NCI-H2081 treated with DMSO at 0.1 percent for 48 hours (cell line): ENCODE results near the gene CUX1.

Source experiments
- DNase-seq: peaks from one replicate; lab custom pipeline; 2025; lab: John Stamatoyannopoulos, UW

The CUX1 gene

GRCh38 chr7:101896316-101896715, 78.9 kb downstream of the CUX1 start:
- no peak for DNase-seq

DNA sequence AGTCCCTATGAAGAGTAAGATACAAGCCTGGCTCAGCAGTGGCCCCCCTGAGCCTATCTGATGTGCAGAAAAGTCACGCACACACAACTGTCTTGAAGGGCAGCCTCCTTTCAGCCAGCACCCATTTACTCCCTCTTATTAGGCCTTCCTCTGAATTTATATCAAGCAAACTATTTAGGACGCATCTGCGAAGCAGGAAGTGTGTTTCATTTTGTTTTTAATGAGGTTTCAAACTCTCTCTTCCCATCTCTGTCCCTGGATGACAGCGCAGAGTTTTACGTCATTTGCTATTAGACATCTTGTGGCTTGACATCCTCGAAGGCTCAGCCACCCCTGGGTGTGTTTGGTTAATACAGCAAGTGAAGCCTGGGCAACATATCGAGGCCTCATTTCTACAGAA, 79.5 kb downstream of the CUX1 start:
- DNase-seq: no peak

DNA sequence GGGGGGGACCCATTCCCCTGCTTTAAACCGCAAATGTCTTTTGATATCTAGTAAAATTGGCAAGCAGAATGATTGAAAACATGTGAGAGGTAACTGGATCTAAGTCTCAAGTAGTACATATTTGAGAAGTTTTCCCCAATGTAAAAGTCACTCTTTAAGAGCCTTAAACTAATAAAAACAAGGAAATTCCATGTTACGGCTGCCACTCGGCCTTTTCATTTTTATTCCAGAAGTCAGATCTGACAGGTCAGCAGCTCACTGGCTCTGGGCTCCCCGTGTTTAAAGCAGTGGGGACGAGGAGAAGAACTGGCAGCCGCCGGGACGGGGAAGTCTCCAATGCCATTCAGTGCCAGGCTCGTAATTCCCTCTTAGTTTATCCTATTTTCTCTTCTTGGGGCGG, 80.7 kb downstream of the CUX1 start:
- no peak for DNase-seq

GRCh38 chr7:101899616-101900015, 82.2 kb downstream of the CUX1 start:
- DNase-seq: no peak

- no peak for DNase-seq
Measured at GRCh38 chr7:101900103-101900502, 82.7 kb downstream of the CUX1 start.

DNA sequence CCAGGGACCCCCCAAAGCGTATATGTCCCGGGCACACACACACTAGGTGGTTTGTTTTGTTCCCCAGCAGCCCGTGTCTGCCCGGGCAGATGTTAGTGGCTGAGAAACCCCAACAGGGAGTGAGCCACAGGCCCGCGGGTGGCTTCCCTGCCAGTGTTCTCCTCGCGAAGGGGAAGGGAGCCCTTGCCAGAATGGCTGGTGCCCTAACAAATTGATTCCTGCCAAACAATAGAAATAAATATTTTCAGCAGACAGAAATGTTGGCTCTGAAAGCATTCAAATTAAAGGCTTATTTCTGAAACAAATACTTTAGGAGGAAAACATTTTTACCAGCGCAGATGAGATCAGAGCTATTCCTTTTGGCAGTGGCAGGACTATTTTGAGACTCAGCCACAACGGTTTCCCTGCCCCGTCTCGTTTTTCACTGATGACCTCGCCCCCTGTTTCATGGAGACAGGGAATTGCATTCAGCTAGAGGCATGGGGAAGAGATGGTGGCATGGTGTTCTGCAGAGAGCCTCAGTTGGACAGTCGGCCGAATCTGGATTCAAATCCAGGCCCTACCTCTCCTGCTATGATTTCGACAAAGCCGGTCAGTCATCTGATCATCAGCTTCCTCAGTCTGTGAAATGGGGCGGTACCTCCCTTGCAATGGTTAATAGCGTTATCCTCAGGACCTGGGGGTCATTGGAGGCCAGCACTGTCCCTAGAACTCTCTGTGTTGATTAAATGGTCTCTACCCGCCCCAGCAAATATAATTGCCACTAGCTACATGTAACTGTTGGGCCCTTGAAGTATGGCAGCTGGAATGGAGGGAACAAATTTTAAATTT, 84.5 kb downstream of the CUX1 start:
- DNase-seq: no peak

GRCh38 chr7:101902680-101903514, 85.5 kb downstream of the CUX1 start:
- no peak for DNase-seq

DNA sequence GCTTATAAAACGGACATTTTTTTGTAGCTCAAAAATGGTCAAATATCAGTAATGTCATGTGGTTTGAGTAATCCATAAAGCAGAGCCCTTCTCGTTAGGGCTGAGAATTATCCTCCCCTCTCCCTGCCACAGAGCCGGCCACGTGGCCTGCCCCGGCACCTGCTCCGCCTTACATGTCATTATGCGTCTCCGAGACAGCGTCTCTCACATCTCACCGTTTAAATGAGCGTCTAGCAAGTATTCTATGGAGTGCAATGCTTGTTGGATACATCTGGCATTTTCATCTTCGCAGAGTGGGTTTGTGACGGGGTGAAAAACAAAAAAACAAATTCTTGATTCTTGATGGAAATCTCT, 86.1 kb downstream of the CUX1 start:
- DNase-seq: no peak

DNA sequence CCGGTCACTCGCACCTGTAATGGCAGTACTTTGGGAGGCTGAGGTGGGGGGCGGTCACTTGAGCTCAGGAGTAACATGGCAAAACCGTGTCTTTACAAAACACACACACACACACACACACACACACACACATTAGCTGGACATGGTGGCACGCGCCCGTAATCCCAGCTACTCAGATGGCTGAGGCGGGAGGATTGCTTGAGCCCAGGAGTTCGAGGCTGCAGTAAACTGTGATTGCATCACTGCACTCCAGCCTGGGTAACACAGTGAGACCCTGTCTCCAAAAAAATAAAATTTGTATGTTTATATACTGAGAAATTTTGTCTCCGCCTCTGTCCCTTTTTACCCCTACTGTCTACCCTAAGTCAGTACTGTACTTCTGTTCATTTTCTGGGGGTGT, 86.6 kb downstream of the CUX1 start:
- no peak for DNase-seq

DNA sequence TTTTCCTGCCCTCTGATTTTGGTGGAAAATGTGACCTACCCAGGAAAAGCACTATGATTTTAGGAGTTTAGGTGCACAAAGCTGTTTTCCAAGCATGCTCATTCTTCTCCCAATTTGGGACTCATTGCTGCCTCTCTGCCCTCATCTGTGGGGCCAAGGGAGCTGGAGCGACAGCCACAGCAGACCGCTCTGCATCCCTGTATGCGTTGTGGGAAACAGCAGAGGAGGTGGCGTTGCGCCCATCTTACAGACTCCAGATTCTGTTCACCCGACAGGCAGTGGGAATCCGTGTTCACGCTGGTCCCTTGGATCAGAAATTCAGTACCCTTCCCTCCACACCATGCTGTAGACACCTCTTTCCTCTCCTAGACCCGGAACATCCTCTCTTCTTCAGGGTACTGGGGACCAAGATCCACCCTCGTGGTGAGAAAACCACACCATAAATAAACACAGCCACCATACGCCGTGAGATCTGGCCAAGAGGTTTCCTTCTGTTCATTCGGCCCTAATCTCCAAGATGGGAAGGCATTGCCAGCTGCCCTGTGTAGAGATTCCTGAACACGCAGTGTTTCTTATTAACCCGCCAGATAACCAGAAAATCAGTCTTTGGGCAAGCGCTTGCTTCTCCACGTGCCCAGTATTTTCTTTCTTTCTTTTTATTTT, 87.9 kb downstream of the CUX1 start:
- DNase-seq: no peak

GRCh38 chr7:101906291-101907240, 89.1 kb downstream of the CUX1 start:
- DNase-seq: no peak

DNA sequence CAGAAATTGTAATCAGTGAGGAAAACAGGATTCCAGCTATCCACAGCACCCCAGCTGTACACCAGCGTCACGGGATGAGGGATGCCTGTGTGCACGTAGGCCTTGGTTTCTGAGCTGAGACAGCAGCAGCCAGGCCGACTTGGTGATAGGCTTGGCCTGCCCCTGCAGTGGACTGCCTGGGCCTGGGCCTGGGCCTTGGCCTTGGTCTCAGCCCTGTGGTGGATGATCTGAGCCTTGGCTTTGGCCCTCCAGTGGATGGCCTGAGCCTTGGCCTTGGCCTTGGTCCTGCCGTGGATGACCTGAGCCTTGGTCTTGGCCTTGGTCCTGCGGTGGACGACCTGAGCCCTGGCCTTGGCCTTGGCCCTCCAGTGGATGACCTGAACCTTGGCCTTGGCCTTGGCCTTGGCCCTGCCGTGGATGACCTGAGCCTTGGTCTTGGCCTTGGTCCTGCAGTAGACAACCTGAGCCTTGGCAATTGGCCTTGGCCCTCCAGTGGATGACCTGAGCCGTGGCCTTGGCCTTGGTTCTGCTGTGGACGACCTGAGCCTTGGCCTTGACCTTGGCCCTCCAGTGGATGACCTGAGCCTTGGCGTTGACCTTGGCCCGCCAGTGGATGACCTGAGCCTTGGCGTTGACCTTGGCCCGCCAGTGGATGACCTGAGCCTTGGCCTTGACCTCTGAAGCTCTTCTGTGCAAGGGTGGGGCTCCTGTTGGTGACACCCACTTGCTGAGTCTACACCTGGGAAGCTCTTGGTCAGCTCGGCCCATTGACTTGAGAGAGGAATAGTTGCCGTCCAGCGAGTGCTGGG, 93.8 kb downstream of the CUX1 start:
- DNase-seq: no peak

- no peak for DNase-seq
Measured at GRCh38 chr7:101911800-101912715, 94.6 kb downstream of the CUX1 start.

DNA sequence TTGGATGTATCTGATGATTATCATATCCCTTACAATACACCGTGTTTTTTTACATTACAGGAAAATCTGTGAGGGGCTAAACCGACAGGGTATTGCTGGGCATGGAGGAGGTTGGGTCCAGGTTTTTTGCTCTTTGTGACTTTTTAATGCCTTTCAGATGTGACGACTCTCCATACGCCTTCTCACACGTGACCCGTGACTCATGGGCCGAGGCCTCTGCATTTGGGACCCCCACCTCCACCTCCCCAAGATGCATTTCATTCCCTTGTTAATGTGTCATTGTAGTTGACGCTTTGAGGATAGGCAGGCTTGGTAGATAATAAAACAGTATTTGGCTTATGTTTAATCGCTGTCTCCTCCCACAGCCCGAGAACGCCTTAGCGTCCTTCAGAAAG, 95.3 kb downstream of the CUX1 start:
- no peak for DNase-seq

GRCh38 chr7:101913247-101913721, 95.9 kb downstream of the CUX1 start:
- no peak for DNase-seq

DNA sequence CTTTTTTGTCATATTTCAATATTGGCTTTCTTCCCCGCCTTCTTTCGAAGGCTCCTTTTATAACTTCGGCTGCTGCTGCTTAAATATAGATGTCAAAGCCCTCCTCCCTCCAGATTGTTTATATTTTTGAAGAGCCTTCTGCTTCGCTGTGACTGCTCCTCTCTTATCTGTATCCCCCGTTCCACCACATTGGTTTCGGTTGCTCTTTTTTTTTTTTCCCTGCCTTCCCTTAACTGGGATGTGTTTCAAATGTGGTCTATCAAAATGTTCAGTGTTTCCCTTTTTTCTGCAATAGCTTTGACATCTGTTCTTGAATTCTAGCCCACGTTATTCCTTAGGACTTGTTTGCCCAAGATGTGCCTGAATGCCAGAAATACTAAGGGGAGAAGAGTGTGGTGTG, 96.4 kb downstream of the CUX1 start:
- no peak for DNase-seq

DNA sequence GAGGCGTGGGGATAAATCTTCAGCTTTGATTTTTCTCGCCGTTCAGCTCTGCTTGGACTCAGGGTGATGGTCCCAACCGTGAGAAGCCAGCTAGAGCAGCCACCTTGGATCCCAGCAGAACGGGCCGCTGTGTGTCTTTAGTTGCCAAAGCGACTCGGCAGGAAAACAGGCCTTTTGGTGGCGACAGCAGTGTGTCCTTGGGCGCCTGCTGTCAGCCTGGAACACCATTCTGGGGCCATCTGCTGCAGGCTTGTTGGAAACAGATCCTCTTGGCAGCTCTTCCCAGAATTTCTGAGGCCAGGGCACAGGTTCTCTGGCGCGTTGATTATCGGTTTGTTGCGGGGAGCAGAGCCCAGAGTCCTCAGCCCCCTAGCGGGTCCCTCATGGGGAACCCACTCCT, 97.6 kb downstream of the CUX1 start:
- DNase-seq: no peak

DNA sequence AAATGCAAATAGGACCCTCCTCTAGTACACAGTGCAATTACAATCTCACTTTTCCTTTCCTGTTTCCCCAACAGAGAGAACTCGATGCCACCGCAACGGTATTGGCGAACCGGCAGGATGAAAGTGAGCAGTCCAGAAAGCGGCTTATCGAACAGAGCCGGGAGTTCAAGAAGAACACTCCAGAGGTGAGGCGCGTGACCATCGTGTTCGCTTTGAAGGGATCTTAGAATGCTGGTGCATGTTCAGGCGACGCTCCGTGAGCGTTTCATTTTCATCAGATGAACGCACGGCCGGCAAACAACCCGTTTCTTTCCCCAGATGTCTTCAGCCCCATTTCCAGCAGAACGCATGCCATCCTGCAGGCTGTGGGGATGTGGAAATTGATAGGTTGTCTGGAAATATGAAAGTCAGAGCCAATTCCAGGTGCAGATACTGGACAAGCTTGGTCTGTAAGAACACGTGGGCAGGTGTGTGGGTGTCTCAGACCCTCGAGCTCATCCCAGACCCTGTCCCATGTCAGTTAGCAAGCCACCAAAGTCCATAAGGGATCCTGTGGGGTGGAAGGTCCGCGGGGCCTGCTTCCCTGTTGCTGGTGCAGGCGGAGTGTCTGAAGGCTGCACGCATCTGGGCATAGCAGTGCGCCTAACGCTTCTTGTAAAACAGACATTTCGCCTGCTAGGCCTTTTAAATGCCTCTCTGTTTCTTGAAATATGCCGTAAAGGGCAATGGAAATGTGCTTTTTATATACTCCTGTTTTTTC, 98.8 kb downstream of the CUX1 start:
- DNase-seq: no peak

DNA sequence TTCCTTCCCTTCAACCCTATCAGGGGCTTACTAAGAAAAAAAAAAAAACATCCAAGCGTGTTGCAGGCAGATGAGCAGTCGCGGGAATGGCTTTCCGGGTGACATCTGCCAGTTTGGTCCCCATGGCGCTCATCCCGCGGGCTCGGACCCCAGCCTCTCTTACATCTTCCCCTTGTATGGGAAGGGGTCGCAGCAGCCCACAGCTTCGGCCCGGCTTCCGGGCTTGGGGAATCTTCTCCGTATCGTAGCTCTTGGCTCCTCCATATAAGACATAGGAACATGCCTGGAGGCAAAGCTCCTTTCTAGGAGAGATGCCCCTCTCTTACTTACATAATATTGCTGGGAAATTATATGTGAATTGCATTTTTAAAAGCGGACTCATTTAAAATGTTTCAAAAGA, 99.5 kb downstream of the CUX1 start:
- DNase-seq: no peak
